ENCODE results near the gene NLK. TPM values are rescaled to one million over a fixed set of nuclear protein-coding genes. Genes with fewer than 3 reads are reported as not detected.
A peak's percentile ranks its signal among the peaks of the same experiment; 100 is the strongest.

Gene NLK
- total RNA-seq, 1 donor from 2014 or later, result 11.8 TPM

GRCh38 chr17:28161311-28161710, 118.8 kb downstream of the NLK start:
- TF ChIP-seq CTCF (IDR thresholded peaks at IDR 0.05), result no peak
- Mint-ChIP-seq H3K4me1 (ENCODE audit: low read depth) (peaks cover 3% of the 10 kb centered on the region), H3K27ac (ENCODE audit: unreplicated experiment) (no peak overlapping the region), H3K36me3 (ENCODE audit: low read depth) (peaks cover 6% of the 10 kb centered on the region), H3K9me3 (ENCODE audit: low read depth) (no peaks in the 10 kb centered on the region), H3K4me3 (ENCODE audit: unreplicated experiment) (no peak overlapping the region), H3K27me3 (ENCODE audit: low read depth) (no peaks in the 10 kb centered on the region)
- no peak for DNase-seq (ENCODE audit: low spot score)

- H3K4me3 Mint-ChIP-seq (ENCODE audit: unreplicated experiment), result no peak overlapping the region
- no peaks in the 10 kb centered on the region for H3K27me3 Mint-ChIP-seq (ENCODE audit: low read depth)
- H3K9me3 Mint-ChIP-seq (ENCODE audit: low read depth), result no peaks in the 10 kb centered on the region
- peaks cover 26% of the 10 kb centered on the region for H3K4me1 Mint-ChIP-seq (ENCODE audit: low read depth)
- no peak for DNase-seq (ENCODE audit: low spot score)
- H3K27ac Mint-ChIP-seq (ENCODE audit: unreplicated experiment), result no peak overlapping the region
- no peak for TF ChIP-seq CTCF (IDR thresholded peaks at IDR 0.05)
- peaks cover 15% of the 10 kb centered on the region for H3K36me3 Mint-ChIP-seq (ENCODE audit: low read depth)
Measured at GRCh38 chr17:28166478-28166877, 124.0 kb downstream of the NLK start.

GRCh38 chr17:28169621-28170349, 127.3 kb downstream of the NLK start:
- no peak for TF ChIP-seq CTCF (IDR thresholded peaks at IDR 0.05)
- H3K9me3 Mint-ChIP-seq (ENCODE audit: low read depth), result no peaks in the 10 kb centered on the region
- H3K27me3 Mint-ChIP-seq (ENCODE audit: low read depth), result no peaks in the 10 kb centered on the region
- DNase-seq (ENCODE audit: low spot score), result no peak
- no peak overlapping the region for H3K4me3 Mint-ChIP-seq (ENCODE audit: unreplicated experiment)
- H3K36me3 Mint-ChIP-seq (ENCODE audit: low read depth), result peaks cover 18% of the 10 kb centered on the region
- peaks cover 50% of the 10 kb centered on the region for H3K4me1 Mint-ChIP-seq (ENCODE audit: low read depth)
- no peak overlapping the region for H3K27ac Mint-ChIP-seq (ENCODE audit: unreplicated experiment)

GRCh38 chr17:28170771-28171170, 128.3 kb downstream of the NLK start:
- H3K4me1 Mint-ChIP-seq (ENCODE audit: low read depth), result peaks cover 50% of the 10 kb centered on the region
- DNase-seq (ENCODE audit: low spot score), result no peak
- TF ChIP-seq CTCF (IDR thresholded peaks at IDR 0.05), result no peak
- H3K4me3 Mint-ChIP-seq (ENCODE audit: unreplicated experiment), result no peak overlapping the region
- no peaks in the 10 kb centered on the region for H3K27me3 Mint-ChIP-seq (ENCODE audit: low read depth)
- peak overlapping the region; percentile 9 for H3K27ac Mint-ChIP-seq (ENCODE audit: unreplicated experiment)
- no peaks in the 10 kb centered on the region for H3K9me3 Mint-ChIP-seq (ENCODE audit: low read depth)
- H3K36me3 Mint-ChIP-seq (ENCODE audit: low read depth), result peaks cover 18% of the 10 kb centered on the region

GRCh38 chr17:28173031-28173561, 130.6 kb downstream of the NLK start:
- Mint-ChIP-seq H3K27ac (ENCODE audit: unreplicated experiment) (peak overlapping the region; percentile 14), H3K4me1 (ENCODE audit: low read depth) (peaks cover 56% of the 10 kb centered on the region), H3K9me3 (ENCODE audit: low read depth) (no peaks in the 10 kb centered on the region), H3K36me3 (ENCODE audit: low read depth) (peaks cover 18% of the 10 kb centered on the region), H3K4me3 (ENCODE audit: unreplicated experiment) (no peak overlapping the region), H3K27me3 (ENCODE audit: low read depth) (no peaks in the 10 kb centered on the region)
- DNase-seq (ENCODE audit: low spot score), result no peak
- TF ChIP-seq CTCF (IDR thresholded peaks at IDR 0.05), result no peak

Data from chondrocyte (in vitro differentiated cells).